Bronchial epithelial cell (primary cell): ENCODE results near the gene TAS1R3. TPM values are rescaled to one million over a fixed set of nuclear protein-coding genes. Genes with fewer than 3 reads are reported as not detected.

Source experiments
- DNase-seq: peaks from one replicate; pipeline ENCODE4 v3.0.0-alpha.2; 2010; ENCODE audit warnings: low read depth
- FAIRE-seq: peaks from 2 replicates; lab custom pipeline; 2011; peaks lifted over from hg19 to GRCh38; lab: Jason Lieb, UNC
- H3K27me3 ChIP-seq: 2 replicates; pipeline ENCODE4 v1.5.1; 2011; ENCODE audit warnings: low read length; ENCODE audit not compliant: control insufficient read depth, insufficient read depth
- H3K36me3 ChIP-seq: 2 replicates; pipeline ENCODE4 v1.5.1; 2011; ENCODE audit warnings: low read length; ENCODE audit not compliant: control insufficient read depth, insufficient read depth
- H3K4me3 ChIP-seq: 2 replicates; pipeline ENCODE4 v1.5.1; 2011; ENCODE audit warnings: mild to moderate bottlenecking, low read depth, low read length, control low read depth
- total RNA-seq: library from RNA; depleted of rRNA; stranded (reverse); fragments of >200 nt; gene quantifications from 2 replicates; pipeline ENCODE4 v1.2.1, GENCODE V29; 2014
- TF ChIP-seq, protein P1 (sequence below): IDR thresholded peaks from 2 replicates; pipeline ENCODE4 v1.5.1; 2011; ENCODE audit warnings: mild to moderate bottlenecking, moderate library complexity, low read length, control low read depth, inconsistent platforms; ENCODE audit not compliant: insufficient read depth, severe bottlenecking

TAS1R3 gene
- total RNA-seq, 1 donor from 2014 or later, result 0.26 TPM

DNA sequence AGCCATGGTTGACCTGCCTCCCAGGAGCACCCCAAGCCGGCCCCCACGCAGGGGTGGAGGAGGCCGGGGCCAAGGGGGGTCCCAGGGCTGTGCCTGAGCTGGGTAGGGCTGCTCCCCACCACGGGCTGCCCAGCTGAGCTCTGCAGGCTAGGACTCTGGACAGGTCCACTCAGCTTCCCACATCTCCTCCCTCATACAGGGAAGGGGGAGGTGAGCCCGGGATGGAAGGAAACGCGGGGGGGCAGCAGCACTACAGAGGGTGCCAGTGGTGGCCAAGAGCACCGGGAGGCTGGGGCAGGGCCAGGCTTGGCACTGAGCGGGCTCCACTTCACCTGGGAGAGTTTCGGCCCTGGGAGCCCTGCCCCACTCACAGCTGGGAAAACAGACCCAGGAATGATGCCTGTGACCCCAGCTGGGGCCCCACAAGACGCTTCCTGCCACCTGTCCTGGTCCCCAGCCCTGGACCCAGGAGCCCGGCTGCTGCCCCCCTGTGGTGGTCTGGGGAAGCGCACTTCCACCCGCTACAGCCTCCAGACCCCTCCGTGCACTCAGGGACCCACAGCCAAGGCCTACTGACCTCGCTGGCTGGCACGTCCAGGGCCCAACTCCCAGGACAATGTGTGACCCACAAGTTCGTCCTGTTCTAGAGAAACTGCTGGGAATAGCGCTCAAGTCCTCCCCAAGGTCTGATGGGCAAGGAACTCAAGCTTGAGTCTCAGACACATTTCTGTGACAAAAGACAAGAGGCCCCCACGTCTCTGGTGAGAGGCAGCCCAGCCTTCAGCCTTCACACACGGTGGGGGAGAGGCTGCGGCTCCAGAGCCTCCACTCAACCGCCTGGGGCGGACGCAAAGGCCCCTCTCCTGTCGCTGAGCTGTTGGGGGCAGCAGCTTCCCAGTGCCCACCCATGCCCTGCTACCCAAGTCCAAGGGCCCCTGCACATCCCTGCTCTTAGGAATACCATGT is 40.9 kb downstream of the TAS1R3 start:
- no peak overlapping the region for H3K4me3 ChIP-seq
- FAIRE-seq (no peak), DNase-seq (no peak)

DNA sequence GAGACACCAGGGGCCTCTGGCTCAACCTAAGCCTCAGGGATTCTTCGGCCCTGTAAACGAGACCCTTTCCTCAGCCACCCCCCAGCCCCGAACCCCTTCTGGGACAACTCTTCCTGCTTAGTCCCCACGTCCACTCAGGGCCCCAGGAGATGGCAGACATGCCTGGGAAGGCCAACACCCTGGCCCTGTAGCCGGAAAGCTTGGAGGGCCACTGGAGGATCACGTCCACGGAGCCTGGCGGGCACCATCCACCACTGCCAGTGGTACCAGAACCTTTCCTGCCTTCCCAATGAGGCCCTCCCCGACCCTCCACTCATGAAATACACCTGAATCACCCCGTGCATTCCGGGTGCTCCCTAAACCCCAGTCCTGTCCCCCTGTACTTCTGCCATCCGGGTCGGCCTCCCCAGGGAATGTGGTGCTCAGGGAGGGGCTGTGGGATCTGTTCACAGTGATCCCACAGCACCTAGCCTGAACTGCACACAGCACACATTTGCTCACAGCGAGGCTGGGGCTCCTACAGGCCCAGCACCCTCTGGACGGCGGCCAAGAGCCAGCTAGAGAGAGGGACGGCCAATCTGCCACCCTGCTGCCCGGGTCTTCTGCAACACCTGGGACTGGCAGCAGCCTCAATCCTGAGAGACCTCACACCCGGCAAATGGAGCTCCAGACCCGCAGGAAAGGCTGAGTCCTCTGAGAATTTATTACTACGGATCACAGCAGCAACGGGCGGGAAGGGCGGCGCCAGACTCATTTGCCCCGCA is 42.2 kb downstream of the TAS1R3 start:
- FAIRE-seq, result no peak
- no peak for DNase-seq
- Histone ChIP-seq H3K27me3 (no peaks in the 10 kb centered on the region), H3K36me3 (peaks cover 5% of the 10 kb centered on the region), H3K4me3 (no peak overlapping the region)
- TF ChIP-seq, protein P1, sequence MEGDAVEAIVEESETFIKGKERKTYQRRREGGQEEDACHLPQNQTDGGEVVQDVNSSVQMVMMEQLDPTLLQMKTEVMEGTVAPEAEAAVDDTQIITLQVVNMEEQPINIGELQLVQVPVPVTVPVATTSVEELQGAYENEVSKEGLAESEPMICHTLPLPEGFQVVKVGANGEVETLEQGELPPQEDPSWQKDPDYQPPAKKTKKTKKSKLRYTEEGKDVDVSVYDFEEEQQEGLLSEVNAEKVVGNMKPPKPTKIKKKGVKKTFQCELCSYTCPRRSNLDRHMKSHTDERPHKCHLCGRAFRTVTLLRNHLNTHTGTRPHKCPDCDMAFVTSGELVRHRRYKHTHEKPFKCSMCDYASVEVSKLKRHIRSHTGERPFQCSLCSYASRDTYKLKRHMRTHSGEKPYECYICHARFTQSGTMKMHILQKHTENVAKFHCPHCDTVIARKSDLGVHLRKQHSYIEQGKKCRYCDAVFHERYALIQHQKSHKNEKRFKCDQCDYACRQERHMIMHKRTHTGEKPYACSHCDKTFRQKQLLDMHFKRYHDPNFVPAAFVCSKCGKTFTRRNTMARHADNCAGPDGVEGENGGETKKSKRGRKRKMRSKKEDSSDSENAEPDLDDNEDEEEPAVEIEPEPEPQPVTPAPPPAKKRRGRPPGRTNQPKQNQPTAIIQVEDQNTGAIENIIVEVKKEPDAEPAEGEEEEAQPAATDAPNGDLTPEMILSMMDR, result no peak

More for the DNA sequence above, 40.9 kb downstream of the TAS1R3 start:
- TF ChIP-seq, protein P1, result peak; percentile 93
- H3K36me3 ChIP-seq, result peaks cover 5% of the 10 kb centered on the region
- no peaks in the 10 kb centered on the region for H3K27me3 ChIP-seq

DNA sequence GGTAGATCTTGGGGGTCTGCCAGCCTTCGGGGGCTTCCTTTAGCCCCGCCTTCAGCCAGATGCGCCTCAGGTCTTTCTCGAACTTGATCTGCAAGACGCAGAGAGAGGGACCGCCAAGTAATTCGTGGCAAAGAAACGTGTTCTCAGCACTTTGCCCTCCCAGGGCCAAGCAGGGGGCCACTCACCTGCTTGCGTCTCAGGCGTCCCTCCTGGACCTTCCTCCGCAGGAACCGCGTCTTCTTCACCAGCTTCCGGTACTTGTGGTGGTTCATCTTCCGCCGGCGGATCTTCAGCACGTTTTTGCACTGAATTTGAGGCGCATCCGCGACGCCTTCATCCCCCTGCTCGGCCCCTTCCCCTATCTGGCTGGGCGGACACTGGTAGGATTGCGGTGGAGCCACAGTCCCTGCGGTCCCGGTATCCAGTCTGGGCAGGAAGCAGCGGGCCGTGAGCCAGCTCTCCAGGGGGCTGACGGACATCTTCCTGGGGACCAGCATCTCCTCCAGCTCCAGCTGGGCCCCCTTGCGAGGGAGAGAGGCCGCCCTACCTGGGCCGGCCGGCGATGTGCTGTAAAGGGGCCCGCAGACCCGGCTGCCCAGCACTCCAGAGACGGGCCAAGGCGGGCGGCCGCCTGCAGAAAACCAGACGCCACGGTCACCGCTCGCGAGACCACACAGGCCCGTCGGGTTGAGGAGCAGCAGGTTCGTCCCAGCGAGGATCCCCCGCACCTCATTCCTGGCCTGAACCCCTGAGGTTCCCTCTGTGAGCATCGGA is 42.9 kb downstream of the TAS1R3 start:
- TF ChIP-seq, protein P1, result no peak
- DNase-seq (no peak), FAIRE-seq (no peak)
- Histone ChIP-seq H3K27me3 (no peaks in the 10 kb centered on the region), H3K36me3 (peaks cover 5% of the 10 kb centered on the region), H3K4me3 (peak overlapping the region; percentile 93)

DNA sequence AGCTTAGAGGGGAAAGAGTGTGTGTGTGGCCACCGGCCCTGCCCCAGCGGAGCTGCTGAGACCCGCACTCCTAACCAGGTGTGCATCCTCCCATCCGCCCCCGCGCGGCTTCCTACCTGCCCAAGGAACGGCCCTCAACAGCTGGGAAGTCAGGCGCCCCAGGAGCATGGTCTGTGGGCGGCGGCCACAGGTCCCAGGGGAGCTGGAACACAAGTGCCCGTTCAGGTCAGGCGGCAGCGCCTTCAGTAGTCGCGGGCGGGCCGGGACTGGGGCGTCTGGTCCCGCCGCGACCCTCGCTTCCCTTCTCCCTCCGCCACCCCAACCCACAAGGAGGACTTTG is 43.5 kb downstream of the TAS1R3 start:
- Histone ChIP-seq H3K27me3 (no peaks in the 10 kb centered on the region), H3K4me3 (peak overlapping the region; percentile 93), H3K36me3 (peaks cover 5% of the 10 kb centered on the region)
- FAIRE-seq, result no peak
- TF ChIP-seq, protein P1, result no peak
- no peak for DNase-seq

DNA sequence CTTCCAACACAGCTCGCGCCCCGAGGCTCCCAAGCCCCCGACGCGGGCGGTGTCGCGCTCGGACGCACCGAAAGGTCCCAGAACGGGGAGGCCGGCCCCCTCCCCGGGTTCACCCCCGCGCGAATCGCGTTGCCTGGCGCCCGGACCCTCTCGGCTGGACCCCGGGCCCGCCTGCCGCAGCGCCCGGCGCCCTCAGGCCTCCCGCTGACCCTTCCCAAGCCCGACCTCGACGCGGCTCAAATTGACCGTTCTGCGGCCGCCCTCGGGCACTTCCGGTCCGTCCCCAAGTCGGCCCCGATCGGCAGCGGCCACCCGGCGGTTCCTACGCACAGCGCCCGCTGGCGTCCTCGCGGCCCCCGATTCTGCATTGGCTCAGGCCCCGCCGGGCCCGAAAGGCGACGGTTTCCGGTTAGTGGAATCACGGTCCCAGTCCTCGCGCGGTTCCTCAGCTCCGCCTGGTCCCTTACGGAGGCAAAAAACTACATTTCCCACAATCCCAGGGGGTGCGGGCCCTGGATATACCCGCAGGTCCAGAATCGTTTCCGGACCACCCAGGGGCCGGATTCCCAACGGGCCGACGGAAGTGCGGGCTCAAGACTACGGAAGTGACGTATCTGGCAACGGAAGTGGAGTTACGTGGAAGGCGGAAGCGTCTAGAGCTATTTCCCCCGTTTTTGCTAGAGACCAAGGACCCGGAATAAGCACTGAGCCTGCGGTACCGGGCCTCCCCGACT is 44.0 kb downstream of the TAS1R3 start, which contains the start of gene AURKAIP1:
AURKAIP1 (minus strand) TSS at position 279 of the 734 bp plus-strand sequence. CDS start 451 bp downstream, outside the sequence.
- peak within 1 kb of the TSS; percentile 93 for H3K4me3 ChIP-seq
- TF ChIP-seq, protein P1, result peak; percentile 51
- H3K27me3 ChIP-seq, result no peaks in the 10 kb centered on the region
- FAIRE-seq (no peak), DNase-seq (peak; percentile 99)
- peaks cover 5% of the 10 kb centered on the region for H3K36me3 ChIP-seq
